NCI-H2029 (cell line): ENCODE data around the gene TMEM45B.
"Not testable (repeated sequence)": the region's sequence is repeated elsewhere in the genome, so short reads cannot be mapped to it uniquely, and the experiment has no call there.

Experiments used
- DNase-seq: peaks from one replicate; lab custom pipeline; 2025; lab: John Stamatoyannopoulos, UW

Gene TMEM45B

DNA sequence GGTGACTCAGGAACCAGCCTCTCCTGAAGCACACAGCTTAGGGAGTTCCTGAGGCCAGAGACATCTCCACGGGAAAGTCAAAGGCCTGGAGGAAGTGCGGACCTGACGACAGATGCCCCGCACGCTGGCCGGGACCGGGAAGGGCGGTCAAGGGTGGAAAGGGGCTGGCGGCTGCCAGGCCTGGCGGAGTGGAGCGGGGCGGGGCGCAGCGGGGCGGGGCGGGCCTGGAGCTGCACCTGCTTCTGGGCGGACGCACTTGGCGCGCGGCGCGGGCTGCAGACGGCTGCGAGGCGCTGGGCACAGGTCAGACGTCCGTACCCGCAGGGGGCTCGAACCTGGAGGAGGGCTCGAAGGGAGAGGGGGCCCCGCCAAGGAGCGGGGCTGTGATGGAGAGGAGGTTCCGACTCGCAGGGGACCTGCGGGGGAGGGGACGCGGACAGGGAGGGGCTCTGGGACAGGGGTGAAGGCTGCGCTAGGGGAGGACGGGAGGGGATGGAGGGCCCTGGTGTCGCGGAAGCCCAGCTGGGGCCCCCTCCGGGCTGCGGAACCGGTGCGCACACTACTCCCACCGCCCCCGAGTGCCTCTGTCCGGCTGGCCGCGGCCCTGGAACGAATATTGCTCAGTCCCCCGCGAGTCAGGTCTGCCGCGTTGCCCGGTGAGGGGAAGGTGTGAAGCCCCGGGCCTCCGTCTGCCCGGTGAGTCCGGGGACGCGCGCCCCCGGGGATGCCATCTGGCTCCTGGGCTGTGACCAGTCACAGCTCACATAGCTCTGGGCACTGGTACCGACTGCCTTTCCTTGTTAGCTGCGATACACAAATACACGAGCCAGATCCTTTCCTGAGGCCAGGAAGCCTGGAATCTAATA, at the start of gene TMEM45B:
Gene TMEM45B, plus strand, starts transcription at position 253 of the 866 bp plus-strand sequence. CDS start 36,635 bp downstream, outside the sequence.
- DNase-seq = peak; percentile 52

DNA sequence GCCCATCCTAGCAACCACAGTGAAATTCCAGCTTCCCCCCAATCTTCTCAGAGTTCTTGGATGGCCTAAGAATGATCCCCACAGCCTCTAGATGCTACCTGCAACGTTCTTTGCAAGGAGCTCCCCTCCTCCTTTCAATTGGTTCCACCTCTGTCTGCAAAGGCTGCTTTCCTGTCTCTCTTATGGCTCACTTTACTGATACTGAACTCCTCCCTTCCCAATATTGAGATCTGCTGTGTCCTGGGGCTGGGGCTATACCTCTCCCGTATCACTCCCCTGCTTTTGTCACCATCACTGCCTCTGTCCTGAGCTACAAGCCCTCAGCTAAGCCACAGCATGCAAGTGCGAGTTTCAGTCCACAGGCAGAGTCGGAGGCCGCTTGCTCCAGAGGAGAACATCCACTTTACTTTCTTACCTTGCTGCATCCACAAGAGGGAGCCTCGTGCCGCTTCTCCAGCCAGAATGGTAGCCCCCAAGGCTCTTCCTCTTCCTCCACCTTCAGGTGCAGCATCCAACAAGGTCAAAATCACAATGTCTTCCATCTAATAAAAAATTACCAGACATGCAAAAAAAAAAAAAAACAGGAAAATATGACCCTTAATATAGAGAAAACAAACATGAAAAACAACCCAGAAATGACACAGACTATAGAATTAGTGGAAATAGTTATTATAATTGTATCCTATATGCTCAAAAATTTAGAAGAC, 48.6 kb upstream of the TMEM45B start:
- no peak for DNase-seq

DNA sequence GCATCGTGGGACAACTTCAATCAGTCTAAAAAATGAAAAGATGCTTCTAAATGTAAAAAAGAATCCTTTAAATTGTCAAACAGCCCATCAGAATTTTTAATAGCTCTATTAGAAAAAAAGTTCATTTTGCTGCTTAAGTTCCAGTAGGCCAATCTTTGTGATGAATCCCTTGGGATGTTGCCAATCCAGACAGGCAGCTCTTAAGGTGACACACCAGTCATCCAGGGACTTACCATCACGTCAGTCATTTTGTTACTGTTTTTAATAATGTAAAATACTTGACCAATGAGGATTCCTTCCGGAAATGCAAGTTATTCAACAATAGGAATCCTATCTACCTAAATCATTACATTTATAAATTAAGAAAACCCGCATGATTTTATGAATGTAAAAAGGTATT, 47.8 kb upstream of the TMEM45B start:
- no peak for DNase-seq

DNA sequence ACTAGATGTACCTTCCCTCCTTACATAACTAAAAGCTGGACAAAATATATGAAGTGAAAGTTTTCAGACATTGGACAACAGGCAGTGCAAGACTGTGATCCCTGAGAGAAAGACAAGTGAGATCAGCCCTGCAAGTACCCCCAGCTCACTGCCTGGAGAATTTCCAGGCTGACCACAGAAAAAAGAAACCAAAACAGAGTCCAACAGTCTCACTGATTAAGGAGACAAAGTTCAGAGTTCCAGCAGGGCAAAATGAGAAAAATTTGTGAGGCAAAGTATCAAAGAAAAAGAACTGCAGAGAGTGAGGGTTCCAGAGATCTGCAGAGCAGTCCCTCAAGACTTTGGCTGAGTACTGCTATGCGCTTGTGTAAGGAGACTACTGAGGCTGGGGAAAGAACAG, 47.3 kb upstream of the TMEM45B start:
- DNase-seq = no peak

DNA sequence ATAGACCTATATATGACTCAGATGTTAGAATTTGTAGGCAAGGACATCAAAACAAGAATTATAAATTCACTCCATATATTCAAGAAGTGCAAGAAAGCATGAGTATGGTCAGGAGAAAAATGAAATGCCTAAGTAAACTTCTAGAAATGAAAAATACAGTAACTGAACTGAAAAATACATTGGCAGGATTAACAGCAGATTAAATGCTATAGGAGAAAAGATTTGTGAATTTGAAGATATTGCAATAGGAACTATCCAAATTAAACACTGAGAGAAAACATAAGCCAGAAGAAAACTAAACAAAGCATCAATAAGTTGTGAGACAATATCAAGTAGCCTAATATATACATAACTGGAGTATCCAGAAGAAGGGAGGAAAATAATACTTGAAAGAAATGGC, 46.6 kb upstream of the TMEM45B start:
- no peak for DNase-seq

DNA sequence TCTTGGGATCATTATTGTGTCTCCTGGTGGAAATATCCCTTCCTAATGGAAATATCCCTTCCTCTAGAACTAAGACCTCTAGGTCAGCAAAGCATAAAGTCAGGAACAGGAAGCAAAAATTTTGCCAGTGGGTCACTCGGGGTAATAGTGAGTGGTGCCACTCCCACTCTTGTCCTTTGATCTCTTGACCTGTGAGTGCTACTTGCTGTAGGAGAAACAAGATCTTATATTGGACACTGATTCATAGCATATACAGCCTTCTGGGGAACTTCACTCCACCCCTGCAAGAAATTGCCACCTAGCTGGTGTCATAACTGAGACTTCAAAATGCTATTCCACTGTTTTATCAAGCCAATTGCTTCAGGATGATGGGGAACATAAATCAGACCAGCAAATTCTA, 44.7 kb upstream of the TMEM45B start:
- no peak for DNase-seq

DNA sequence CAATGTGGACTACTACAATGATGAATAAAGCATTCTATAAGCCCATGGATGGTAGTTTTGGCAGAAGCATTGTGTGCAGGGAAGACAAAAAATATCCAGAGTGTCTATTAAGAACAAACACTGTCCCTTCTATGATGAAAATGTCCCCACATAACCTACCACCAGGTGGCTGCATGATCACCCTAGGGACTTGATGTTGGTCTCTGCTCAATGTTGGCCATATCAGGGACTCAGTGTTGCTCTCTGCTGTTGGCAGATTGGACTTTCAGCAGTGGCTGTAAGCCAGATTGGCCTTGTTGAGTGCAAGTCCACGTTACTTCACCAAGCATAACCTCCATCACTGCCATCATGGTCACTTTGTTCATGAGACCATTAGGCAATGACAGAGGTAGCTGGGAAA, 44.2 kb upstream of the TMEM45B start:
- not testable (repeated sequence) for DNase-seq

DNA sequence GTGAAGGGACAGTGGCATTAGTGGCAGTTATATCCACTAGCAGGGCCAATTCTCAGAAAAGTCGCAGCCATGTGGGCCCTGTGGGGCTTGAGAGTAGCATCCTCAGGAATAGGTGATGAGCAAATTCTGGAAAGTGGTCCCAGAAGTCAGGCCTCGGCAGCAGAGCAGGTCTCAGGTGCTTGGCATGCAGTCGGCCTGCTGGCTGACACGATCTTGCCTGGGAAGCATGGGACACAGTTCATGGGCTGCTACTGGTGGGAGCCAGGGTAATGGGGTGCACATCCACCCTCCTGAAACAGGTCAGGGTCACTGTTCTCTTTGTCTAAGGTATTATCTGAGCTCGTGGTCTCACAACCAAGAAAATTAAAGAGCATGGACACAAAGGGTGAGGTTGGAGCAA, 36.8 kb upstream of the TMEM45B start:
- no peak for DNase-seq

DNA sequence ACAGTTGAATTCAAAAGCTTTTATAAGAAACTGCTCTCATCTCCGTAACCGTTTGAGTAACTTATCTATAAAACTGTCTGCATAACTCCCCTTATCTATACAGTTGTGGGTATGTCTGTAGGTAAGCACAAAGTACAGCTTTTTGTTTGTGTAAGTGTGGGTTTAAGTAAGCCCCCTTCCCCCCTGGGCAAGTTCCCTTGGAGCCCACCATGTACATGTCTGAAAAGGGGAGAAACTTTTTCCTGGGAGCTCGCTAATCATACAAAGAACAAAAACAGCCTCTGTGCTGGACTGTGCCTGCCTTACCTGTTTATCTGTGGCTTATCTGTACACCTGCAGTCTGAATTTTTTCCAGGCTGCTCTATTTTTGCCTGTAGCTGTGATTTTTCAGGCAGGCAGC, 36.3 kb upstream of the TMEM45B start:
- no peak for DNase-seq

DNA sequence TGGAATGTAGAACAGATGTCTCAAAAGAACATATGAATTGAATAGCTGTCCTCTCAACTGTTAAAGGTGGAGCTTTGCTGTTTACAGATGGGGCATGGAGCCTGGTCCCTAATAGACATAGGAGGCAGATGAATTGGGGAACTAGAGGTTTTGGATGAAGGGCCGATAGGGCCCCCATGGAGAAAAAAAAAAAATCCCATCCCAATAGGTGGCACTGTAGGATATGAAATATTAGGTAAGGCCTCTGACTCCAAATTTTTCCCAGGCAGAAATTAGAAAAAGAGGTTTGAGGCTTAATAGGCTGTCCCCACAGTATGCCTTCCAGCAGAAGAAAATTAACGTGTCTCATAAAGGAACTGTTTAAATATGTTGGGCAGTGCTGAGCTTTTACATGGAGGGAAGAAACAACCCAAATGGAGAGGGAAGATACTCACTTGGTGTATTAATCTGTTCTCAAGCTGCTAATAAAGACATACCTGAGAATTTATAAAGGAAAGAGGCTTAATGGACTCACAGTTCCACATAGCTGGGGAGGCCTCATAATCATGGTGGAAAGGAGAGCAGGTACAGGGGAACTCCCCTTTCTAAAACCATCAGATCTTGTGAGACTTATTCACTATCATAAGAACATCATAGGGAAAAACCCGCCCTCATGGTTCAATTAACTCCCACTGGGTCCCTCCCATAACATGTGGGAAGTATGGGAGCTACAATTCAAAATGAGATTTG, 30.1 kb upstream of the TMEM45B start:
- DNase-seq = peak; percentile 2

DNA sequence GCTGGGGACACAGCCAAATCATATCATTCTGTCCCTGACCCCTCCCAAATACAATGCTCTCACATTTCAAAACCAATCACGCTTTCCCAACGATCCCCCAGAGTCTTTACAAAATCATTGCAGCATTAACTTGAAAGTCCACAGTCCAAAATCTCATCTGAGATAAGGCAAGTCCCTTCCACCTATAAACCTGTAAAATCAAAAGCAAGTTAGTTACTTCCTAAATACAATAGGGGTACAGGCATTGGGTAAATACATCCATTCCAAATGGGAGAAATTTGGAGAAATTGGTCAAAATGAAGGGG, 29.6 kb upstream of the TMEM45B start:
- DNase-seq = not testable (repeated sequence)

DNA sequence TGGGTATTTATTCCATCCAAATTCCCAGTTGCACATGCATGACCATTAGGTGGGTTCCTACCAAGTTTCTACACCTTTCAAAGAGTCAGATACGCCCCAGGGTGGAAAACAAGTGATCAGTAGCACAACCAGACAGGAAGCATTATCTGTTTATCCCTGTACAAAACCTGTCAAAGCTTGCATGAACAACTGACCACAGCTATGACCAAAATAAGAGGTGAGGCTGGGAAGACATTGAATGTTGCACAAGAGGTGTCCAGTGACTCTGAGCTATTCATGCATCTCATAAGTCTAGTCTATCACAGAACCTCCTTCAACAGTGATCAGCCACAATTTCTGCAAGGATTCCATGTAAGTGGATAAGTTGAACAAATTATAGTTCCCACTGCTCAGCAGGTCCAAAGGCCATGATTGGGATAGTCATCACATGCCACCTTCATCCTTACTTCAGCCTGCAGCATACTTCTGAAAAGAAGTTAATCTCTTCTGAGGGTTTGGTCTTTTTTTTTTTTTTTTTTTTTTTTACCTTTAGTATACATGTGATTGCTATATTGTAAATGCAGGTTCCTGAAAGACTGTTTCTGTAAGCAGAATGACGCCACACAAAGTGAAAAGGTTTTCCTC, 28.0 kb upstream of the TMEM45B start:
- DNase-seq = no peak

DNA sequence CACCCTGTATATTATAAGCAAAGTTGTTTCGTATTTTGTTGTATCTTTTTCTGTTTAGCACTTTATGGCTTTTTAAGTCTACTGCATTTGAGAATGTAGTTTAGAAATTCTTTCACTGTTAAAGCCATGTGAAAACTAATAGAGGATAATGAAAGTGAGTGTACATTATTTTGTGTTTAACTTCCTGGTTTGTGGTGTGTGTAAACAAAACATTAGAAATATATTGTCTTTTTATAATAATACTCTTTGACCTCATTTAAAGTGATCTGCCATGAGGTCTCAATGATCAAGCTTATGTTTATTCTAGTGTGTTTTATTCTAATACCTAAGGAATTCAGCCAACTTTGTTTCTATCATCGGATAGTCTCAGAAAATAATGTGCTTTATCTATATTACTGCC, 27.4 kb upstream of the TMEM45B start:
- DNase-seq = no peak

DNA sequence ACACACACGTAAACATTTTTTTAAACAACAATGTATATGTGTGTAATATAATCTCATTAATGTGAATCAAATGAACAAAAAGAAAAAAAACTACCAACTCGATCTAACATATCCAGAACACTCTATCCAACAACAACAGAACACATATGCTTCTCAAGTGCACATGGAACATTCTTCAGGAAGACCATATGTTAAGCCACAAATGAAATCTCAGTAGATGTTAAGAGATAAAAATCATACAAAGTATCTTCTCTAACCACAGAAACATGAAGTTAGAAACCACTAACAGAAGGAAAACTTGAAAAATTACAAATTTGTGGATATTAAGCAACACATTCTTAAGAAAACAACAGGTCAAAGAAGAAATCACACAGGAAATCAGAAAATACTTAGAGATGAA, 25.5 kb upstream of the TMEM45B start:
- no peak for DNase-seq

DNA sequence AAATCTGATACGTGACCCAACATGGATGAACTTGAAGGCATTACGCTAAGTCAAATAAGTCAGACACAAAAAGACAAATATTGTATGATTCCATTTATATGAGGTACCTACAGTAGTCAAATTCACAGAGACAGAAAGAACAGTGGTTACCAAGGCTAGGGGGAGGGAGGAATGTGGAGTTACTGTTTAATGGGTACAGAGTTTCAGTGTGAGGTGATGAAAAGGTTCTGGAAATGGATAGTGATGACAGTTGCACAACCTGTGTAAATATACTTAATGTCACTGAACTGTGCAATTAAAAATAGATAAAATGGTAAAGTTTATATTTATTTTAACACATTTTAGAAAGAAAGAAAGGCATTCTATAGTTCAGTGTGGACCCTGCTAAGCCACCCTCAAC, 24.1 kb upstream of the TMEM45B start:
- no peak for DNase-seq

DNA sequence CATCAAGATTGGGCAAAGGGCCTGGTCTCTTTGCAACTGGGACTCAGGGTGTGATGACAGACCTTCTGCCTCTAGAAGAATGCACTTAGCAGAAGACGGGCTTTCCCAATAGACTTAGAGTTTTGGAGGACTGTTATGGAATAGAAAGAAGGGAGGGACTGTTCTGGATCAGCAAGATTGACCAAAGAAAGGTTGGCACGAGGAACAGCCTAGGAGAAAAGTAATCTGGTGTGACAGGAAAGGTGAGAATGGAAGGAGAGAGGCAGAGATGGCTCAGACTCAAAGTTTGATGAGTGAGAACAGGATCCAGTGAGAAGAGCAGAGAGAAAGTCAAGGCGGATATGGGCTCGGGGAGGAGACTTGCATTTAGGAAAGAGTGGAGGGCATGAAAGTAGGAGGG, 23.0 kb upstream of the TMEM45B start:
- DNase-seq = no peak

DNA sequence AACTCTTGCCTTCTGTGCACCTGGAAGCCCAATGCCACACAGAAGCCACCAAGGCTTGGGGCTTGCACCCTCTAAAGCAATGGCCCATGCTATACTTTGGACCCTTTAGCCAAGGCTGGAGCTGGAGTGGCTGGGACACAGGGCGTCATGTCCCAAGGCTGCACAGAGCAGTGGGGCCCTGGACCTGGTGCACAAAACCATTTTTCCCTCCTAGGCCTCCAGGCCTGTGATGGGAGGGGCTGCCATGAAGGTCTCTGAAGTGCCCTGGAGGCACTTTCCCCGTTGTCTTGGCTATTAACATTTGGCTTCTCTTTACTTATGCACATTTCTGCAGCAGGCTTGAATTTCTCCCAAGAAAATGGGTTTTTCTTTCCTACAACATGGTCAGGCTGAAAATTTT, 20.6 kb upstream of the TMEM45B start:
- DNase-seq = no peak

DNA sequence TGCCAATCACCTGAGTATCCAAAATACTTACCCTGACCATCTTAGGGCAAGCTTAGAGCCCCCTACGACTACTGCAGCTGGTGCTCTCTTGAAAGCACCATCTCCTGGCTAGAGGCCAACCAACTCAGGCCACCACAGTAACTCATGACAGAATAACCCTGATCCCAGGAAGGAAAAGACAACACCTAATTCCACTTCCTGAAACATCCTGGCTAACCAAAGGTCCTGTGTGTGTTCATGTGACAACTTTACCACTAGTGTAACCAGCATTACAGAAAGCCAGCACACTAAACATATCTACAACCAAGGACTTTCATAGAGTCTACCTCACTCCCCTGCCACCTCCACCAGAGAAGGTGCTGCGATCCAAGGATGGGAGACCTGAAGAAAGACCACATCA, 17.4 kb upstream of the TMEM45B start:
- no peak for DNase-seq

DNA sequence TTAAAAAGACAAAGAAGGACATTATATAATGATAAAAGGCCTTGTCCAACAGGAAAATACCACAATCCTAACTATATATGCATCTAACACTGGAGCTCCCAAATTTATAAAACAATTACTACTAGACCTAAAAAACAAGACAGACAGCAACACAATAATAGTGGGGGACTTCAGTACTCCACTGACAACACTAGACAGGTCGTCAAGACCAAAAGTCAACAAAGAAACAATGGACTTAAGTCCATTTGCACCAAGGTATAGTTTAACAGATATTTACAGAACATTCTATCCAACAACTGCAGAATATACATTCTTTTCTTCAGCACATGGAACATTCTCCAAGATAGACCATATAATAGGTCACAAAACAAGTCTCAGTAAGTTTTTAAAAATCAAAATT, 15.5 kb upstream of the TMEM45B start:
- not testable (repeated sequence) for DNase-seq

DNA sequence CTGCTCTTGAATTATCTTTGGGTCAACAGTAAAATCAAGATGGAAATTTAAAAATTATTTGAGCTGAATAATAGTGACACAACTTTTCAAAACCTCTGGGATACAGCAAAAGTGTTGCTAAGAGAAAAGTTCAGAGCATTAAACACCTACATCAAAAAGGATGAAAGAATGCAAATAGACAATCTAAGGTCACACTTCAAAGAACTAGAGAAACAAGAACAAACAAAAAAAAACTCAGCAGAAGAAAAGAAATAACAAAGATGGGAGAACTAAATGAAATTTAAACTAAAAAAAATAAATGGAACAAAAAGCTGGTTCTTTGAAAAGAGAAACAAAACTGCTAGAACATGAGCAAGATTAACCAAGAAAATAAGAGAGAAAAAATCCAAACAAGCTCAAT, 15.0 kb upstream of the TMEM45B start:
- no peak for DNase-seq

DNA sequence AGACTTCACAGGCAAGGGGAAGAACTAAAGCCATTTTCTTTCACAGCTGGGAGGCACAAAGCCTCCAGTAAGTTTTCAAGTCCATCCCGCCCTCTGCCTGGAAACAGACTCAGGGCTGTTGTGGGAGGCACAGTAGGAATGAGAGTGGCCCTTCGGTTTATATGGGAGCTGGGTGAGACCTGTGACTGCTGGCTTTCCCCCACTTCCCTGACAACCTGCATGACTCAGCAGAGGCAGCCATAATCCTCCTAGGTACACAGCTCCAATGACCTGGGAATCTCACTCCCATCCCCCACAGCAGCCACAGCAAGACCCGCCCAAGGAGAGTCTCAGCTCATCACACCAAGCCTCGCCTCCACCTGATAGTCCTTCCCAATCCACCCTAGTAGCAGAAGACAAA, 12.1 kb upstream of the TMEM45B start:
- no peak for DNase-seq

DNA sequence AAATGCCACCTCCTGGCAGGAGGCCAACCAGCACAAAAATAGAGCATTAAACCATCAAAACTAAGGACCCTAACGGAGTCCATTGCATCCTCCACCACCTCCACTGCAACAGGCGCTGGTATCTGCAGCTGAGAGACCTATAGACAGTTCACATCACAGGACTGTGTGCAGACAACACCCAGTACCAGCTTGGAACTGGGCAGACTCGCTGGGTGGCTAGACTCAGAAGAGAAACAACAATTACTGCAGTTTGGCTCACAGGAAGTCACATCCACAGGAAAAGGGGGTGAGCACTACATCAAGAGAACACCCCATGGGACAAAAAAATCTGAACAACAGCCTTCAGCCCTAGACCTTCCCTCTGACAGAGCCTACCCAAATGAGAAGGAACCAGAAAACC, 11.6 kb upstream of the TMEM45B start:
- DNase-seq = no peak

DNA sequence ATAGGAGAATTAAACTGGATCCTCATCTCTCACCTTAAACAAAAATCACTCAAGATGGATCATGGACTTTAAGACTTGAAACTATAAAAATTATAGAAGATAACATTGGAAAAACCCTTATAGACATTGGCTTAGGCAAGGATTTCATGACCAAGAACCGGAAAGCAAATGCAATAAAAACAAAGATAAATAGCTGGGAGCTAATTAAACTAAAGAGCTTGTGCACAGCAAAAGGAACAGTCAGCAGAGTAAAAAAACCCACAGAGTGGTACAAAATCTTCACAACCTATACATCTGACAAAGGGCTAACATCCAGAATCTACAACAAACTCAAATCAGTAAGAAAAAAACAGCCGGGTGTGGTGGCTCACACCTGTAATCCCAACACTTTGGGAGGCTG, 7.4 kb upstream of the TMEM45B start:
- DNase-seq = not testable (repeated sequence)
